GM12865 (cell line): ENCODE results near the gene C17orf107.

Experiments used
- DNase-seq: peaks from one replicate; pipeline ENCODE4 v3.0.0; 2010; ENCODE audit warnings: low read depth
- H3K4me3 ChIP-seq: 2 replicates; pipeline ENCODE4 v1.5.1; 2011; ENCODE audit warnings: mild to moderate bottlenecking, low read depth, low read length, control low read depth
- CTCF ChIP-seq: IDR thresholded peaks from 2 replicates; pipeline ENCODE4 v1.5.1; 2011; ENCODE audit warnings: low read length, control low read depth, low read depth, inconsistent platforms; ENCODE audit not compliant: insufficient read depth; ENCODE audit errors: missing control alignments

Gene C17orf107

GRCh38 chr17:4928881-4929280, 29.5 kb downstream of the C17orf107 start:
- no peak for TF ChIP-seq CTCF
- no peak for DNase-seq
- H3K4me3 ChIP-seq = no peak overlapping the region

- TF ChIP-seq CTCF = no peak
- DNase-seq = peak; percentile 57
- H3K4me3 ChIP-seq = peak within 1 kb of the TSS; percentile 20; the same call in 1 of the 2 replicates
Measured at GRCh38 chr17:4931963-4932362, 32.6 kb downstream of the C17orf107 start, which contains the start of gene GP1BA. GP1BA (plus strand) TSS chr17:4932277; CDS start chr17:4932605, 328 bp downstream.

- DNase-seq = no peak
- no peak overlapping the region for H3K4me3 ChIP-seq
- TF ChIP-seq CTCF = no peak
Measured at GRCh38 chr17:4932756-4933155, 33.4 kb downstream of the C17orf107 start.

GRCh38 chr17:4933646-4934045, 34.3 kb downstream of the C17orf107 start:
- TF ChIP-seq CTCF = no peak
- DNase-seq = no peak
- no peak overlapping the region for H3K4me3 ChIP-seq

- H3K4me3 ChIP-seq = no peak overlapping the region
- TF ChIP-seq CTCF = peak; percentile 16
- peak; percentile 83 for DNase-seq
Measured at GRCh38 chr17:4934173-4934979, 35.0 kb downstream of the C17orf107 start.

GRCh38 chr17:4935650-4936049, 36.3 kb downstream of the C17orf107 start:
- no peak for TF ChIP-seq CTCF
- DNase-seq = no peak
- H3K4me3 ChIP-seq = no peak overlapping the region

GRCh38 chr17:4936436-4936835, 37.1 kb downstream of the C17orf107 start:
- no peak overlapping the region for H3K4me3 ChIP-seq
- DNase-seq = no peak
- no peak for TF ChIP-seq CTCF
